Stimulated activated CD4-positive, alpha-beta T cell treated with anti-CD3 and anti-CD28 coated beads, TNF-alpha, amount 100 ng/mL, for 4 hours (primary cell): ENCODE measurements around the gene OASL.
"Not testable (repeated sequence)": the region's sequence is repeated elsewhere in the genome, so short reads cannot be mapped to it uniquely, and the experiment has no call there.

ENCODE experiments used
- DNase-seq, 3 experiments: peaks; one replicate each; pipeline ENCODE4 v3.0.0-alpha.2; 2020; ENCODE audit warnings: low read depth in 3 of 3

The OASL gene

GRCh38 chr12:121059031-121059898 is 20.2 kb upstream of the OASL start:
- no peak for DNase-seq

DNA sequence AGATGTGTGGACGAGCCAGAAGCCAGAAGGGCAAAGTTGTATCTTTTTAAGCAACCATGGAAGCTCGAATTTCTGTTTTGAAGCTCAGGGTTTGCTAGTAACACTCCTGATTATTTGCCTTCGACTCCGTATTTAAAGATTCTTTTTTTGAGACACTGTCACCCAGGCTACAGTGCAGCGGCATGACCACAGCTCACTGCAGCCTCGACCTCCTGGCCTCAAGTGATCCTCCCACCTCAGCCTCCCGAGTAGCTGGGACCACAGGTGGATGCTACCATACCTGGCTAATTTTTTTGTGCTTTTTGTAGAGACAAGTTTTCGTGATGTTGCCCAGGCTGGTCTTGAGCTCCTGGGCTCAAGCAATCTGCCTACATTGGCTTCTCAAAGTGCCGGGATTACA is 18.7 kb upstream of the OASL start:
- DNase-seq: no peak

DNA sequence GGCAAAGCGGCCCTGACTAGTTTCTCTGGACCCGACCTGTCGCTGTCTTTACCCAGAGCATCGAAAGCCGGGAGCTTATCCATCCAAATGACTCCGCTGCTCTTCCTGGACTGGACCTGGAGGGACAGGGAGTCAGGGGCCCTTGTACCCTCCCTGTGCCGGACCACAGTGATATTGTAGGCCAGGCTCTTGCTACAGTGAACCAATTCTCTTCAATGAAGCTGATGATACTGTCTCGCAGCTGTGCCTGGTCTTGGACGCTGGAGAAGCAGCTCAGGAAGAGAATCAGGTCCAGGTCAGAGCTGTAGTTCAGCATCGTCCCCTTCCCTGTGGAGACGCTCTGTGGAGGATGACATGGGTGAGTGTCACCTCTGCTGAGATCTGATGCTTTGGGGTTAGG is 14.7 kb upstream of the OASL start:
- no peak for DNase-seq

DNA sequence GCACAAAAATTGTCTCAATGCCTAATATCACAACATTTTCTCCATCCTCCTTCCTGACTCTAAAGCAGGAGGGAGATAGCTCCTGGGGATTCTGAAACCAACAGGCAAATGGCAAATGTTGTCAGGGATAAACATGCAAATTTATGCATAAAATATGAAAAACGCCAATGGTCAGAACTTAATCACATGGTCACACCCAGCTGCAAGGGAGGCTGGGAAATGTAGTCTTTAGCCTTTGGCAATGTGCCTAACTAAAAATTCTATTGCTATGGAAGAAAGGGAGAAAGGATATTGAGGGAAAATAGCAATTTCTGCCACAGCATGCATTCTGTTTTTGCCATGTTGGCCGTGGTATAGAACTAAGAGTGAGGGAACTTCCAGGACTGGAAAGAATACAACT is 11.7 kb upstream of the OASL start:
- no peak for DNase-seq

- DNase-seq: no peak
Observed at GRCh38 chr12:121048442-121048841, 9.4 kb upstream of the OASL start.

DNA sequence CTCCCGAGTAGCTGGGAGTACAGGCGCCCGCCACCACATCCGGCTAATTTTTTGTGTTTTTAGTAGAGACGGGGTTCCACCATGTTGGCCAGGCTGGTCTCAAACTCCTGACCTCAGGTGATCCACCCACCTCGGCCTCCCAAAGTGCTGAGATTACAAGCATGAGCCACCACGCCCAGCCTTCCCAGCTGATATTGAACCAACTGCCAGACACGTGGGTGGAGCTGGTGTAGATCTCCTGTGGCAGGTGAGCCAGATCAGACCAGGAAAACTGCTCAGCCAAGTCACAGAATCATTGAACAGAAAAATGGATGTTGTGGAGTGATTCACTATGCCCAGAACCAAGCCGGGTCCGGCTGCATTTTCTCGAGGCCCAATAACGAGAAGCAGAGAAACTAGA is 8.4 kb upstream of the OASL start:
- not testable (repeated sequence) for DNase-seq

DNA sequence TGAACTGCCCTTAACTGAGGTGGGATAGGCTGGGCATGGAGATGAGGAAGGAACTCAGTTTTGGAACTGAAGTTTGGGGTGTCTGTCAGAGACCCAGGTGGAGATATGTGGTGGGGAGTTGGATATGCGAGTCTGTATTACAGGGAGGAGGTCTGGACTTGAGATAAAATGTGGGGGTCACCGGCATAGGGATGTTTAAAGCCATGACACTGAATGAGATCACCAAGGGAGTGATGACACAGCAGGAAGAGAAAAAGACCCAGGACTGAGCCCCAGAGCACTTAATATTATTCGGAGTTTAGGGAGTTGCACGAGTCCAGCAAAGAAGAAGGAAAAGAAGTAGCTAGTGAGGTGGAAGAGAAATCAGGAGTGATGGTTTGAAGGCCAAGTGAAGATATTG is 4.0 kb upstream of the OASL start:
- DNase-seq: no peak

DNA sequence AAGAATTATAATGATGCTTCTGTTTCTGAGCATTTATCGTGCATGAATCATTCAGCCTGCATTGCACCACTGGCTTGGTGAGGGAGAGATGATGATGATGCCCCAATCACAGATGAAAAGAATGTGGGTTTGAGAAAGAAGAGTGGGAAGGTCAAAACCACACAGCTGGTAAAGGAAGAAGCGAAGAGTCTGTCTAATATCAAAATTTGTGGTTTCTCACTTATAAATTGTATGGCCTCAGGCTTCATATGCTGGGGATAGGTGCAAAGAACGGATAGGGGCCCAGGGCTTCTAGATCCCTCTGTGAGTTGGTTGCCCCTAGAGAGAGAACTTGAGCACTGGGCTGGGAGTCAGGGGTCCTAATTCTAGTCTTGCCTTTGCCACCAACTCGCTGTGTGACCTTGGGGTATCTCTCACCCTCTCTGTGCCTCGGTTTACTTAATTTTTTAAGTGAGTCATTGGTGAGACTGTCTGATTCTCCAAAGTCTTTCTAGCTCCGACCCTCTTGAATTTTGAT is 2.2 kb downstream of the OASL start:
- no peak for DNase-seq

GRCh38 chr12:121034616-121035305 is 4.3 kb downstream of the OASL start:
- DNase-seq: no peak

DNA sequence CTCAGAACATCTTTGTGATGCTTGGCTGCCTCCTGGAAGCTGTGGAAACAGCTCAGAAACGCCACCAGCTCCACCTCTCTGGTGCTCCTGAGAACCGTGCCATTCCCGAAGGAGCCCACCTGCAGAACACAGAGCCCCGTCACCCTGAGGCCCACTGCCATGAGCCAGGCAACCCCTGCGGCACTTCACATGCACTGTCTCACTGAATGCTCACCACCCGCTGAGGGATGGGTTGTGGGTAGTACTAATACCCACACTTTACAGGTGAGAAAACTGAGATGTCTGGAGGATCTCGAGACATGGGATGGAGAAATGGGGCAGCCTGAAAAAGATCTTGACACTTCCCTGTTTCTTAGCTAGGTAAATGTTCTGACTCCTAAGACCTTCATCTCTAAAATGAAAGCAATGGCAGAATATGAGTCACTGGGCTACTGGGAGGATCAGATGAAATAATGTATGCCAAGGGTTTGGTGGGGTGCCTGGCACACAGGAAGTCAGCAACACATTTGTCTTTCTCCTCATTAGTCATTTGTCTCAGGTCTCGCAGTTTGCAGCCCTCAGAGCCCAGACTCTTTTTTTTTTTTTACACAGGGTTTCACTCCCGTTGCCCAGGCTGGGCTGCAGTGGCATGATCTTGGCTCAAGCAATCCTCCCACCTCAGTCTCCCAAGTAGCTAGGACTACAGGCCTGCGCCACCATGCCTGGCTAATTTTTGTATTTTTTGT is 5.3 kb downstream of the OASL start:
- peak in 2 of 3 experiments; percentile 20 to 44 for DNase-seq

- no peak for DNase-seq
Observed at GRCh38 chr12:121030576-121031212, 8.4 kb downstream of the OASL start.

DNA sequence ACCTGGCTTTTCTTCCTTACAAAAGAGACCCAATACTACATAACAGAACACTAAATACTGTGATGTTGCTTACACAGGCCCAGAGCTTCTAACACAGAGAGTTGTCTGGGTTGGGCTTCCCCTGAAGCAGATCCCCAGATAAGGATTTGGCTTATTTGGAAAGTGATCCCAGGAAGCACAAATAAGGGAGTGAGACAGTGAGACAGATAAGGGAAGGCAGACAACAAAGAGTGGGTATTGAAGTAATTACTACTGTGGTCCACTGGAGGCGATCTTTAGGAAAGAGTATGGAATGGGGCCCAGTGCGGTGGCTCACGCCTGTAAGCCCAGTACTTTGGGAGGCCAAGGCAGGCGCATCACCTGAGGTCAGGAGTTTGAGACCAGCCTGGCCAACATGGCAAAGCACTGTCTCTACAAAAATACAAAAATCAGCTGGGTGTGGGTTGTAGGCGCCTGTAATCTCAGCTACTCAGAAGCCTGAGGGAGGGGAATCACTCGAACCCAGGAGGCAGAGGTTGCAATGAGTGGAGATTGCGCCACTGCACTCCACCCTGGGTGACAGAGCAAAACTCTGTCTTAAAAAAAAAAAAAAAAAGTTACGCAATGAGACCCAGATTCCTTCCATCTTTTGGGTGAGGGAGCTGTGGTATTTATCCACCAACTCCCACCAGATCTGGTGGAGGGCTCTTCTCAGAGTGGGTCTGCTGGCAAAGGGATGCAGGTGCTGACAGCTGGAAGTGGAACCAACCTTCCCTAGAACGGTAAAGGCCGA is 12.6 kb downstream of the OASL start:
- no peak for DNase-seq

- DNase-seq: no peak
Observed at GRCh38 chr12:121025442-121026226, 13.4 kb downstream of the OASL start.

DNA sequence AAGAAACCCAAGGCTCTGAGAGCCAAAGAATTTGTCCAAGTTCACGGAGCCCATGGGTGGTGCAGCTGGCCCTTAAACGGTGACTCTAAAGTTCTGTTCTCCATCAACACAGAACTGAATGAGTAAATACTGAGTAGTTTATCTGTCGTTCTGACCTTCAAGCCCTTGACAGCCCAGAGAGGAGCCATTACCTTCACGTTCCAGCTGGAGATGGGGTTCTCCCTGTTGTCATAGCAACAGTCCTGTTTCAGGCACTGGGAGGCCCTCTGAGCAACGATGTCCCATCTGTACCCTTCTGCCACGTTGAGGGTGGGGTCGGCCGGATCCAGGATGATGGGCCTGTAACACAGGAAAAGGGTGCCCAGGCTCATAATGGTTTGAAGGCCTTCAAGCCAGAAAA is 15.2 kb downstream of the OASL start:
- no peak for DNase-seq

DNA sequence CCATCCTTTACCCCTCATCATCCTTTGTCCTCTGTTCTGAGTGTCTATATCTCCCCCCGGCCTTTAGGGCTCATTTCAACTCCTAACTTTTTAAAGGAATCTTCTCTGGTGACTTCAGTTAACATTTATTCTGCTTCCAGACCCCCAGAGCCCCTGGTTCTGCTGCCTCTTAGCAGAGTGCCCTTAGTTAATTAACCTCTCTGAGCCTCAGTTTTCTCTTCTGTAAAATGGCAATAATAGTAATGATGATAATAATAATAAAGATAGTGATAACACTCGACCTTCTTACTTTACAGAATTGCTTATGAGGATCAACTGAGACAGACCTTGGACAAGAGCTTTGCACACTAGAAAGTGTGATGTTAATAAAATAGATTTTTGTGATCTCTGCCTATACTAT is 16.3 kb downstream of the OASL start:
- DNase-seq: no peak

GRCh38 chr12:121021754-121022153 is 17.3 kb downstream of the OASL start:
- no peak for DNase-seq

GRCh38 chr12:121018860-121019617 is 20.0 kb downstream of the OASL start:
- DNase-seq: no peak

GRCh38 chr12:121017966-121018491 is 21.0 kb downstream of the OASL start:
- DNase-seq: no peak
